HL-60 (cell line): ENCODE results near the gene DENND4C.

Experiments
- CTCF ChIP-seq: IDR thresholded peaks from one replicate; pipeline ENCODE4 v1.5.1; 2011; ENCODE audit warnings: low read length, control low read depth, inconsistent platforms; ENCODE audit not compliant: insufficient read depth
- GABPA ChIP-seq: IDR thresholded peaks from 2 replicates; pipeline ENCODE4 v1.6.1; 2012; ENCODE audit warnings: low read depth
- TF ChIP-seq, protein P1 (sequence below): IDR thresholded peaks from 2 replicates; pipeline ENCODE4 v1.6.1; 2012; ENCODE audit warnings: low read depth; ENCODE audit not compliant: insufficient replicate concordance

DNA sequence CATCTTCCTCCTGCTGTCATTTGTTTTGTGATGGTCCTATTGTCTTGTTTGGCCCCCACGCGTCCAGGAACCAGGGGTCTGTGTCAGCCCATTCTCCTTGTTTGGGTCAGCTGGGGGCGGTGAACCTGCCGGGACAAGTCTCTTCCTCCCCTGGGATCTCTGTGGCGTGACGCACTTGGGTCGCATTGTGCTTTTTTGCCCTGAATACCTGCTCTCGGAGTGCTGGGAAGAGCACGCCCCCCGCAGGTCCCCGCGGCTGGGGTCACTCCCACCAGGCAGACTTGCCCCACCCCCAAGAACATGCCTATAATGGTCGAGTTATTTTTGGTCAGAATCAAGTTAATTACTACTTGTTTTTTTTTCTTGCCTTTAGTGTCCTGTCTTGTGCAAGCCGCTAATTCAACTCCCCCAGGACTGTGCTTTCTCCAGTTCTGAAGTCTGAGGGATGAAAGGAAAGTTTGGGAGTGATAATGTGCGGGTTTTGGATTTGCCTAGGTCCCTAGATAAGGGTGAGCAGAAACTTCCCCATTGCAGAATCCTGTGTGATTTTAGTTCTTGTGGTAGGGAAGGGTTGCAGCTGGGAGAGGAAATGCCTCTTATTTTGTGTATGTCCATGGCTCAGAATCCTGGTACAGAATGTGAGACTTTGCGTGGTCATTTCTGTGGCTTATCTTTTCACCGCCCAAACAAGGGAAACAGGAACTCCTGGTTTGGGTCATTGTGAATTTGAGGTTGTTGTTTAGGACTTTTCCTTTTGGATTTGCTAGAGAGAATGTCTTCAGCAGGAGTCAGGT is 179.1 kb downstream of the DENND4C start:
- TF ChIP-seq CTCF (no peak), GABPA (no peak)
- TF ChIP-seq, protein P1, sequence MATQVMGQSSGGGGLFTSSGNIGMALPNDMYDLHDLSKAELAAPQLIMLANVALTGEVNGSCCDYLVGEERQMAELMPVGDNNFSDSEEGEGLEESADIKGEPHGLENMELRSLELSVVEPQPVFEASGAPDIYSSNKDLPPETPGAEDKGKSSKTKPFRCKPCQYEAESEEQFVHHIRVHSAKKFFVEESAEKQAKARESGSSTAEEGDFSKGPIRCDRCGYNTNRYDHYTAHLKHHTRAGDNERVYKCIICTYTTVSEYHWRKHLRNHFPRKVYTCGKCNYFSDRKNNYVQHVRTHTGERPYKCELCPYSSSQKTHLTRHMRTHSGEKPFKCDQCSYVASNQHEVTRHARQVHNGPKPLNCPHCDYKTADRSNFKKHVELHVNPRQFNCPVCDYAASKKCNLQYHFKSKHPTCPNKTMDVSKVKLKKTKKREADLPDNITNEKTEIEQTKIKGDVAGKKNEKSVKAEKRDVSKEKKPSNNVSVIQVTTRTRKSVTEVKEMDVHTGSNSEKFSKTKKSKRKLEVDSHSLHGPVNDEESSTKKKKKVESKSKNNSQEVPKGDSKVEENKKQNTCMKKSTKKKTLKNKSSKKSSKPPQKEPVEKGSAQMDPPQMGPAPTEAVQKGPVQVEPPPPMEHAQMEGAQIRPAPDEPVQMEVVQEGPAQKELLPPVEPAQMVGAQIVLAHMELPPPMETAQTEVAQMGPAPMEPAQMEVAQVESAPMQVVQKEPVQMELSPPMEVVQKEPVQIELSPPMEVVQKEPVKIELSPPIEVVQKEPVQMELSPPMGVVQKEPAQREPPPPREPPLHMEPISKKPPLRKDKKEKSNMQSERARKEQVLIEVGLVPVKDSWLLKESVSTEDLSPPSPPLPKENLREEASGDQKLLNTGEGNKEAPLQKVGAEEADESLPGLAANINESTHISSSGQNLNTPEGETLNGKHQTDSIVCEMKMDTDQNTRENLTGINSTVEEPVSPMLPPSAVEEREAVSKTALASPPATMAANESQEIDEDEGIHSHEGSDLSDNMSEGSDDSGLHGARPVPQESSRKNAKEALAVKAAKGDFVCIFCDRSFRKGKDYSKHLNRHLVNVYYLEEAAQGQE = no peak
